OCI-LY7 (cell line): ENCODE measurements around the gene SMAGP. TPM values are rescaled to one million over a fixed set of nuclear protein-coding genes. Genes with fewer than 3 reads are reported as not detected.
A peak's percentile ranks its signal among the peaks of the same experiment; 100 is the strongest.
"Not testable (repeated sequence)": the region's sequence is repeated elsewhere in the genome, so short reads cannot be mapped to it uniquely, and the experiment has no call there.

Experiments used
- BruUV-seq: library from RNA; stranded (reverse); fragments of 400-500 nt; replicated peaks from 2 replicates; lab custom pipeline; 2021; lab: Mats Ljungman, UMichigan
- CTCF ChIA-PET: fragments of 300-600 bp; sonication (Branson Sonifier 250); formaldehyde crosslinking; loops from one replicate; lab custom pipeline; 2022; ENCODE audit warnings: antibody characterized with exemption; ENCODE audit not compliant: unreplicated experiment; lab: Charles Lee
- POLR2A ChIA-PET: fragments of 300-600 bp; sonication (Branson Sonifier 250); formaldehyde crosslinking; loops from one replicate; lab custom pipeline; 2022; ENCODE audit warnings: antibody characterized with exemption; lab: Charles Lee
- DNase-seq: peaks from one replicate; pipeline ENCODE4 v3.0.0-alpha.2; 2015; ENCODE audit warnings: low spot score
- H2AFZ ChIP-seq: fragments of 200-600 bp; sonication (generic), shearing (Covaris generic); 2 replicates; pipeline ENCODE4 v1.6.1; 2014; ENCODE audit warnings: mild to moderate bottlenecking, antibody characterized with exemption, low read length, moderate library complexity
- H3K27ac ChIP-seq: fragments of 200-600 bp; sonication (generic); 2 replicates; pipeline ENCODE4 v1.5.1; 2014; ENCODE audit warnings: mixed run types, low read depth, mild to moderate bottlenecking, moderate library complexity, low read length, inconsistent platforms; ENCODE audit not compliant: poor library complexity, severe bottlenecking
- H3K36me3 ChIP-seq: fragments of 200-600 bp; sonication (generic); 2 replicates; pipeline ENCODE4 v1.6.1; 2014; ENCODE audit warnings: mild to moderate bottlenecking, antibody characterized with exemption, low read length, moderate library complexity, mixed read lengths; ENCODE audit not compliant: insufficient read depth
- H3K4me1 ChIP-seq: fragments of 200-600 bp; sonication (generic); 2 replicates; pipeline ENCODE4 v1.5.1; 2014; ENCODE audit warnings: mild to moderate bottlenecking, low read length; ENCODE audit not compliant: insufficient read depth, poor library complexity, severe bottlenecking
- H3K4me2 ChIP-seq: fragments of 200-600 bp; sonication (generic); 2 replicates; pipeline ENCODE4 v1.6.1; 2014; ENCODE audit warnings: mild to moderate bottlenecking, low read length
- H3K4me3 ChIP-seq: fragments of 200-600 bp; sonication (generic); 2 replicates; pipeline ENCODE4 v1.5.1; 2014; ENCODE audit warnings: mild to moderate bottlenecking, low read depth, low read length; ENCODE audit not compliant: poor library complexity, severe bottlenecking
- H3K79me2 ChIP-seq: fragments of 200-600 bp; sonication (generic); 2 replicates; pipeline ENCODE4 v1.6.1; 2016; ENCODE audit warnings: low read depth, mild to moderate bottlenecking, low read length, moderate library complexity, mixed read lengths; ENCODE audit not compliant: insufficient read depth
- H3K9me2 ChIP-seq: fragments of 200-600 bp; sonication (generic); 2 replicates; pipeline ENCODE4 v1.6.1; 2016; ENCODE audit warnings: mild to moderate bottlenecking, low read length, mixed read lengths; ENCODE audit not compliant: insufficient read depth
- H3K9me3 ChIP-seq: fragments of 200-600 bp; sonication (generic); 2 replicates; pipeline ENCODE4 v1.6.1; 2014; ENCODE audit warnings: mild to moderate bottlenecking, mixed run types, low read length, mixed read lengths
- H4K20me1 ChIP-seq: fragments of 200-600 bp; sonication (generic); 2 replicates; pipeline ENCODE4 v1.6.1; 2014; ENCODE audit warnings: mild to moderate bottlenecking, antibody characterized with exemption, low read length, moderate library complexity, mixed read lengths; ENCODE audit not compliant: insufficient read depth
- EZH2phosphoT487 ChIP-seq: fragments of 200-600 bp; sonication (generic); IDR thresholded peaks from 2 replicates; pipeline ENCODE4 v1.6.1; 2018; ENCODE audit warnings: low read depth, borderline replicate concordance, mild to moderate bottlenecking, mixed run types, antibody characterized with exemption, low read length, moderate library complexity, mixed read lengths
- intact Hi-C: fragments of 100-400 bp; cut with micrococcal nuclease; formaldehyde crosslinking; loops from one replicate; pipeline ENCODE4 v1.10.0; 2022; ENCODE audit not compliant: unreplicated experiment
- total RNA-seq, 2 experiments: library from RNA; depleted of rRNA in 1 of 2; stranded (reverse); fragments of >200 nt in 1 of 2; shearing (Covaris generic) in 1 of 2; gene quantifications; 2 replicates each; pipeline ENCODE4 v1.2.3, GENCODE V29; 2014 to 2022
- TF ChIP-seq, protein P1 (sequence below): fragments of 200-600 bp; sonication (generic); conservative IDR thresholded peaks from 2 replicates; pipeline ENCODE4 v1.5.1; 2014; ENCODE audit warnings: mild to moderate bottlenecking, antibody characterized with exemption, low read length, moderate library complexity, mixed read lengths

Gene SMAGP
- total RNA-seq, 2 experiments from 2014 or later: 2.6 TPM; not detected in 1

DNA sequence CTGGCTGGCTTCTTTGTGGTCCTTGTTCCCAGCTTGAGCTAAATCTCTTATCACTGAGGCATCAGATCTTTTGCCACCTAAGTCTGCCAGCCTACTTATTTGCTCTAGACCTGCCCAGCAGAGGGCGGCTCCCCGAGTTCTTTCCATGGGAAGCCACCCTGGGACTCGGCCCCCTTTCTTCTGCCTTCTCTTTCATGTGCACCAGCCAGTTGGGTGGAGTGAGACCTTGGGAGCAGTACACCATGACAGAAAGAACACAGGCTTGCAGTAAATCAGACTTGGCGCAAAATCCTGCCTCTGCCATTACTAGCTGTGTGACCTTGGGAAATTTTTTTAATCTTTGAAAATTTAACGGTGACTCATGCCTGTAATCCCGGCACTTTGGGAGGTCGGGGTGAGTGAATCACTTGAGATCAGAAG is 7.4 kb downstream of the SMAGP start:
- intact Hi-C loops: loop anchor here (1.0 kb wide), 1 partner anchor 79 kb away; no protein-coding TSS in a partner anchor
- CTCF ChIA-PET: interaction anchor here (2.6 kb wide), 1 partner anchor 79 kb away, joined by 16 read pairs; no protein-coding TSS in a partner anchor
- Histone ChIP-seq H2AFZ (no peak overlapping the region), H4K20me1 (no peaks in the 10 kb centered on the region), H3K9me2 (no peaks in the 10 kb centered on the region), H3K27ac (no peak overlapping the region), H3K36me3 (no peaks in the 10 kb centered on the region), H3K79me2 (no peaks in the 10 kb centered on the region), H3K4me1 (no peaks in the 10 kb centered on the region), H3K9me3 (no peaks in the 10 kb centered on the region), H3K4me2 (no peak overlapping the region), H3K4me3 (no peak overlapping the region)
- no TSS peak for BruUV-seq
- peak; percentile 60 for DNase-seq
- TF ChIP-seq, protein P1, sequence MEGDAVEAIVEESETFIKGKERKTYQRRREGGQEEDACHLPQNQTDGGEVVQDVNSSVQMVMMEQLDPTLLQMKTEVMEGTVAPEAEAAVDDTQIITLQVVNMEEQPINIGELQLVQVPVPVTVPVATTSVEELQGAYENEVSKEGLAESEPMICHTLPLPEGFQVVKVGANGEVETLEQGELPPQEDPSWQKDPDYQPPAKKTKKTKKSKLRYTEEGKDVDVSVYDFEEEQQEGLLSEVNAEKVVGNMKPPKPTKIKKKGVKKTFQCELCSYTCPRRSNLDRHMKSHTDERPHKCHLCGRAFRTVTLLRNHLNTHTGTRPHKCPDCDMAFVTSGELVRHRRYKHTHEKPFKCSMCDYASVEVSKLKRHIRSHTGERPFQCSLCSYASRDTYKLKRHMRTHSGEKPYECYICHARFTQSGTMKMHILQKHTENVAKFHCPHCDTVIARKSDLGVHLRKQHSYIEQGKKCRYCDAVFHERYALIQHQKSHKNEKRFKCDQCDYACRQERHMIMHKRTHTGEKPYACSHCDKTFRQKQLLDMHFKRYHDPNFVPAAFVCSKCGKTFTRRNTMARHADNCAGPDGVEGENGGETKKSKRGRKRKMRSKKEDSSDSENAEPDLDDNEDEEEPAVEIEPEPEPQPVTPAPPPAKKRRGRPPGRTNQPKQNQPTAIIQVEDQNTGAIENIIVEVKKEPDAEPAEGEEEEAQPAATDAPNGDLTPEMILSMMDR: peak; percentile 76
- no peak for TF ChIP-seq EZH2phosphoT487
- POLR2A ChIA-PET: interaction anchor here (0.6 to 1.4 kb wide), 4 partner anchors 17 to 70 kb away, joined by 3 to 5 read pairs (median 4); no protein-coding TSS in a partner anchor

DNA sequence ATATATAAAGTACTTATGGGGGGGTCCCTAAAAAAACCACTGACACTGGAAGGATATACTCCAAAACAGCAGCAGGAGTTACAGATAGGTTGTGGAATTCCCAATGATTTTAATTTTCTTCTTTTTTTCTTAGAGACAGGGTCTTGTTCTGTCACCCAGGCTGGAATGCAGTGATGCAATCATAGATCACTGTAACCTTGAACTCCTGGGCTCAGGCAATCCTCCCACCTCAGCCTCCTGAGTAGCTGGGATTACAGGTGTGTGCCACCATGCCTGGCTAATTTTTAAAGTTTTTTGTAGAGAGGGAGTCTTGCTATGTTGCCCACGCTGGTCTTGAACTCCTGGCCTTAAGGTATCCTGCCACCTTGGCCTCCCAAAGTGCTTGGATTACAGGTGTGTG is 10.6 kb downstream of the SMAGP start:
- intact Hi-C loops: loop anchor here (10.0 kb wide), 1 partner anchor 425 kb away; no protein-coding TSS in a partner anchor
- POLR2A ChIA-PET: interaction anchor here (0.6 kb wide), 1 partner anchor 228 kb away, joined by 5 read pairs; no protein-coding TSS in a partner anchor

DNA sequence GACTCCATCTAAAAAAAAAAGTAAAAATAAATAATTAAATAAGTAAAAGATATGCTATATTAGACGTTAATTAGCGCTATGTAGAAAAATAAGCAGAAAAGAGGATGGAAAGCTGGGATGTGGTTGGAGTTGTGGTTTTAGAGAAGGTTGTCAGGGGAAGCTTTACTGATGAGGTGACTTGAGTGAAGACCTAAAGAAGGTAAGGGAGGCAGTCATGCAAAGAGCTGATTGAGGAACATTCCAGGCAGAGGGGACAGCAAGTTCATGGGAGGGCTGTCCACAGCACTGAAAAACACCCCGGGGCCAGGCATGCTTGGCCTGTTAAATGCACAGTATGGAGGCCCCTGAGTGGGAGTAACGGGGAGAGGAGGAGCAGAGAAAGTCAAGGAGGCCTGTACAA is 15.7 kb downstream of the SMAGP start:
- H3K79me2 ChIP-seq: no peaks in the 10 kb centered on the region
- H3K9me3 ChIP-seq: no peaks in the 10 kb centered on the region
- no peak overlapping the region for H3K4me2 ChIP-seq
- TF ChIP-seq EZH2phosphoT487: no peak
- TF ChIP-seq, protein P1: no peak
- no TSS peak for BruUV-seq
- H3K4me1 ChIP-seq: no peaks in the 10 kb centered on the region
- H3K27ac ChIP-seq: no peak overlapping the region
- no peaks in the 10 kb centered on the region for H3K36me3 ChIP-seq
- H3K4me3 ChIP-seq: no peak overlapping the region
- ChIA-PET POLR2A (no interaction called here), CTCF (interaction anchor here (1.0 kb wide), 1 partner anchor 11 kb away, joined by 3 read pairs; no protein-coding TSS in a partner anchor)
- no peak for DNase-seq
- no peaks in the 10 kb centered on the region for H4K20me1 ChIP-seq
- no peak overlapping the region for H2AFZ ChIP-seq
- intact Hi-C loops: loop anchor here (10.0 kb wide), 1 partner anchor 420 kb away; no protein-coding TSS in a partner anchor
- no peaks in the 10 kb centered on the region for H3K9me2 ChIP-seq

More for the DNA sequence above, 10.6 kb downstream of the SMAGP start:
- DNase-seq, H3K36me3 ChIP-seq, H3K27ac ChIP-seq, H3K79me2 ChIP-seq, H4K20me1 ChIP-seq, H2AFZ ChIP-seq, H3K4me2 ChIP-seq, BruUV-seq, H3K4me3 ChIP-seq, CTCF ChIA-PET, H3K9me3 ChIP-seq, H3K9me2 ChIP-seq, H3K4me1 ChIP-seq: not testable (repeated sequence)
